GM12873 (cell line): ENCODE data around the gene VEGFA.

Experiments
- TF ChIP-seq, protein P1 (sequence below): IDR thresholded peaks from 2 replicates; pipeline ENCODE4 v1.5.1; 2012; ENCODE audit warnings: low read depth, mild to moderate bottlenecking, moderate library complexity, low read length, control low read depth; ENCODE audit not compliant: insufficient read depth; ENCODE audit errors: missing control alignments

Gene VEGFA

DNA sequence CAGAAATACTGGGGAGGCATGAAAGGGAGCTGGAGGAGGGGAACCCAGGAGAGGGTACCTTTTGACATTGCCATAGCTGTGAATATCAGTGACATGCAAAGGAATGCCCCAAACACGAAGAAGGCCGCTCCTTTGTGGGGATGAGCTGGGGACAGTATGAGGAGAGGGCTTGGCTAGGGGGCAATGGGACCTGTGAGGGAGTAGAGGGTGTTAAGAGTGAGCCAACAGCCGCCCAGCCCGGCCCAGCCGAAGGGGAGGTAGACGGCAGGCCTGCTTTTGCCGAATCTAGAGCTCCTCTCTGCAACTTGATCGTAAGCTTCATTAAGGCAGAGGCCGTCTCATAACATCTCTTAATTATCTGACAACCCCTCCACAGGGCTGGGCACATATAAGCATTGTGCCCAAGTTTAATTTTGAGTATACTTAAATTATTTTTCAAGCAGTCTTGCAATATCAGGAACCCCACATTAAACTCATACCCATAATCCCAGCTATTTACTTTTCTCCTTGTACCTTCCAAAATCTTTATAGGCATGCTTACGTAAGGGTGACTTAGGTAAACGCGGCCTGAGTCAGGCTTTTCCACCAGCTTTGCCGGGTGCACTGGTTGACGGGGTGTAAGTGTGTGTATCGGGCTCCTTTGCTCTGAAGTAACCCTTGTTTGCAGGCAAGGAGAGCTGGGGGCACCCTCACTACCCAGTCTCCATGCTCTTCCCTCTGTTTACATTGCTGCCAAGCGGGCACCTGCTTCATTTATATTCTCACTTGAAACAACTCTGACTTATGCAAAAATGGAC lies 24.9 kb upstream of the VEGFA start:
- TF ChIP-seq, protein P1, sequence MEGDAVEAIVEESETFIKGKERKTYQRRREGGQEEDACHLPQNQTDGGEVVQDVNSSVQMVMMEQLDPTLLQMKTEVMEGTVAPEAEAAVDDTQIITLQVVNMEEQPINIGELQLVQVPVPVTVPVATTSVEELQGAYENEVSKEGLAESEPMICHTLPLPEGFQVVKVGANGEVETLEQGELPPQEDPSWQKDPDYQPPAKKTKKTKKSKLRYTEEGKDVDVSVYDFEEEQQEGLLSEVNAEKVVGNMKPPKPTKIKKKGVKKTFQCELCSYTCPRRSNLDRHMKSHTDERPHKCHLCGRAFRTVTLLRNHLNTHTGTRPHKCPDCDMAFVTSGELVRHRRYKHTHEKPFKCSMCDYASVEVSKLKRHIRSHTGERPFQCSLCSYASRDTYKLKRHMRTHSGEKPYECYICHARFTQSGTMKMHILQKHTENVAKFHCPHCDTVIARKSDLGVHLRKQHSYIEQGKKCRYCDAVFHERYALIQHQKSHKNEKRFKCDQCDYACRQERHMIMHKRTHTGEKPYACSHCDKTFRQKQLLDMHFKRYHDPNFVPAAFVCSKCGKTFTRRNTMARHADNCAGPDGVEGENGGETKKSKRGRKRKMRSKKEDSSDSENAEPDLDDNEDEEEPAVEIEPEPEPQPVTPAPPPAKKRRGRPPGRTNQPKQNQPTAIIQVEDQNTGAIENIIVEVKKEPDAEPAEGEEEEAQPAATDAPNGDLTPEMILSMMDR: no peak

DNA sequence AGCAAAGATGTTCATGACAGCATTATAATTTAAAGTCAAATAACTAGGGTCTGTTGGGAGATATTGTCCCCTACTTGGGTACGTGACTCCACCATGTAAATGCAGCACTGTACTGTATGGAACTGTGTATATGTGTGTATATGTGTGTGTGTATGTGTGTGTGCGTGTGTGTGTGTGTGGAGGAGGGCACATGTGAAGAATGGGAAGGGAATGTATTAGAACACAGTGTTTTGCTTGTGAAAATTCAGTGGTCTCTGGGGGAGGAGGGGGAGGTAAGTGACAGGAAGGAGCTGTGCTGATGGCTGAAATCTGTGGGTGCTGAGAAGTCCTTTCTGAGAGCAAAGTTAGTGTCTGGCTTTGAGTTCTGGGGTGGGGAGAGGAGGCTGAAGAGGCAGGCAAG lies 23.9 kb upstream of the VEGFA start:
- TF ChIP-seq, protein P1: no peak

DNA sequence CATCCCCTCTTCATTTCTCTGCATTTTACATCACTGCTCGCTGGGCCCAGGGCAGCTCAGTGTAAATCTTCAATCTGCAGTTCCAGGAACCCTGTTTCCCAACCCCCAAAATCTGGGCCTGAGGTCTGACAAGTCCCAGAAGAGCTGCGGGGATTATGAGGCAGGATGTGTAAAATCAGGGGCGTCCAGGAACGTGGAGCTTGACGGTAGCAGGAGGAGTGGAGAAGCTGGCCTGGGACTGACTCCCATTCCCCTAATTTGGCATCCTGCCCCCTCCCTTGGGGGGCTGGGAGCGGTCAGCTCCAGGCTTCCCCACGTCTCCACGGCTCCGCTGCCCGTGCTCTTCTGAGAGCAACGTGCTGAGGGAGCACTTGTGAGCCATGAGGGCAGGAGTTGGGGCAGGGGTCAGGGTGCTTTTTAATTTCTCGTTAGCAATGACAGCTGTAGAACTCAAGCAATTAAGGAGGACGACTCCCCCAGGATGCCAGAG lies 23.4 kb upstream of the VEGFA start:
- TF ChIP-seq, protein P1: no peak

DNA sequence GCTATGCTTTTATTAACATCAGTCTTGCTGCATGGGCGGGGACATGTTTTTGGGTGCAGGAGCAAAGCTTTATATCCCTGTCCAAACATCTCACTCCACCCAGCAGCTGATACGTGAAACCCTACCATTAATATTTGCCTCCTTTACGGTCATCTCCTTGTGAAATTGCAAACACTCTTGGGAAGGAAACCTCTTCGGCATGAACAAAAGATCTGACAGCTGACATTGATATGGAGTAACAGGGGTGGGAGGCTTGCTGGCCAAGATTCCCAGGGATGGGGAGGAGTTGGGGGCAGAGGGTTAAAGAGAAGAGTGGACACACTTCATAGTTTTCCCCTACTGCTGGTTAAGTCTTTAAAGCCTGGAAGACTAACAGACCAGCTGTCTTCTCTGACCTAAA lies 22.2 kb upstream of the VEGFA start:
- TF ChIP-seq, protein P1: no peak

DNA sequence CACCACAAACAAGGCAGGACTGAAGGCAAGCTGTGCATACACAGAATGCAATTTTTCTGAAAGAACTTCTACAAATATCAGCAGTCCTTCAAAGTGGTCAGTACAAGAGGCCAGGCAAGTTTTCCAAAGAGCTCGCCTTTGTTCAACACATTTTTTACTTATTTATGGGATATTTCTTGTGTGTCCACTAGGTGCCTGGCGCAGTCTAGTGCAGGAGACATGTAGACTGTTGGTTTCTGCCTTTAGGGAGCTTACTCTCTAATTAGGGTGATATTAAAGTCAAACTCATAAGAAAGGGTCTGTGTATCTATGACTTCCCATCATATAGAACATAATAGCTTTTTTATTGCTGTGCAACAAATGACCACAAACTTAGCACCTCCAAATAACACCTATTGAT lies 21.2 kb upstream of the VEGFA start:
- TF ChIP-seq, protein P1: no peak

DNA sequence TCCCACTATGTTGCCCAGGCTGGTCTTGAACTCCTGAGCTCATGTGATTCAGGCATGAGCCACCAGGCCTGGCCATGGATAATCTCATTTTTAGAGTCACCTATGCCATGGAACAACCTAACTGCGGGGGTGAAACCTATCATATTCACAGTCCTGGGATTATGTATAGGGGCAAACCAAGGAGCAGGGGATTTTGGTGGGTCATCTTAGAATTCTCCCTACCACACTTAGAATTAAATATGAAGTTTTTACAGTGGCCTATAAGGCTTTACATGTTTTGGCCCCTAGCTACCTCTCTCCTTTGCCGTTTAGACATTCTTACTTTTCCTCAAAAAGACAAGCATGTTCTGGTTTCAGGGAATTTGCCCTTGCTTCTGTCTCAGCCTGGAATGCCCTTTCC lies 20.6 kb upstream of the VEGFA start:
- TF ChIP-seq, protein P1: no peak

DNA sequence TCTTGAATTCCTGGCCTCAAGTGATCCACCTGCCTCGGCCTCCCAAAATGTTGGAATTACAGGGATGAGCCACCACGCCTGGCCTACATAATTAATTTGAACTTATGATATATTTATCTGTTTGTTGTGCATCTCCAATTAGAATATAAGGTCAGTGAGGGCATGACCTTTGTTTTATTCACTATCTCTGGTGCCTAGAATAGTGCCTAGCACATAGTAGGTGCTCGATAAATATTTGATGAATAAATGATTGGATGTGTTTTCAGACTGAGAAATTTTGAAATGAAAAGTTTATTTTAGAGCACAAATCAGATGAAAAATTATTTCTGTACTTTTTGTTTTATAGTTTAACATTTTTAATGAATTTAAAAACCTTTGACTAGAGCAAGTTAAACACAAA lies 19.4 kb upstream of the VEGFA start:
- TF ChIP-seq, protein P1: no peak
